OCI-LY3 (cell line): ENCODE results near the gene CPXM2.

Source experiments
- EZH2phosphoT487 ChIP-seq: fragments of 200-600 bp; shearing (Covaris generic); IDR thresholded peaks from 2 replicates; pipeline ENCODE4 v1.6.1; 2018; ENCODE audit warnings: antibody characterized with exemption, mixed run types, low read depth
- TF ChIP-seq, protein P1 (sequence below): fragments of 200-600, 300-600 bp; sonication (generic); IDR thresholded peaks from 2 replicates; pipeline ENCODE4 v1.5.1; 2014; ENCODE audit warnings: antibody characterized with exemption, low read length, low read depth

DNA sequence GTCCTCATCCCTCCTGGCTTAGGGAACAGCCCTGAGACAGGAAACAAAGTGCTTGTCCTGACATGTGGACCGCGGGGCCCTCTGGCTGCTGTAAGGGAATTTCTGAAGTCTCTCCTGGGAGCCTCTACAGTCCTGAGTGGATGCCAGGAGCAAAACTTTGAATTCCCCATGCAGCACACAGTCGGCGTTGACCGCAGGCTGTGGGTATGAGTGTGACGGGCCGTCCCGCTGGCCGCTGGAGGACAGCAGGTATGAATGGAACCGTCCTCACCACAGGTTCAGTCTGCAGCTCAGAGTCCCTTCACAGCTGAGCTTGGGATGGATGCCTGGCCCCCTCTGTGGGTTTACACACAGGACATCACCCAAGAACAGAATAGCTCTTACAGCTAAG, 130.6 kb downstream of the CPXM2 start:
- TF ChIP-seq, protein P1, sequence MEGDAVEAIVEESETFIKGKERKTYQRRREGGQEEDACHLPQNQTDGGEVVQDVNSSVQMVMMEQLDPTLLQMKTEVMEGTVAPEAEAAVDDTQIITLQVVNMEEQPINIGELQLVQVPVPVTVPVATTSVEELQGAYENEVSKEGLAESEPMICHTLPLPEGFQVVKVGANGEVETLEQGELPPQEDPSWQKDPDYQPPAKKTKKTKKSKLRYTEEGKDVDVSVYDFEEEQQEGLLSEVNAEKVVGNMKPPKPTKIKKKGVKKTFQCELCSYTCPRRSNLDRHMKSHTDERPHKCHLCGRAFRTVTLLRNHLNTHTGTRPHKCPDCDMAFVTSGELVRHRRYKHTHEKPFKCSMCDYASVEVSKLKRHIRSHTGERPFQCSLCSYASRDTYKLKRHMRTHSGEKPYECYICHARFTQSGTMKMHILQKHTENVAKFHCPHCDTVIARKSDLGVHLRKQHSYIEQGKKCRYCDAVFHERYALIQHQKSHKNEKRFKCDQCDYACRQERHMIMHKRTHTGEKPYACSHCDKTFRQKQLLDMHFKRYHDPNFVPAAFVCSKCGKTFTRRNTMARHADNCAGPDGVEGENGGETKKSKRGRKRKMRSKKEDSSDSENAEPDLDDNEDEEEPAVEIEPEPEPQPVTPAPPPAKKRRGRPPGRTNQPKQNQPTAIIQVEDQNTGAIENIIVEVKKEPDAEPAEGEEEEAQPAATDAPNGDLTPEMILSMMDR = no peak
- TF ChIP-seq EZH2phosphoT487 = no peak
